GM20431 (cell line): ENCODE results near the gene CAMKK2.
"Not testable (repeated sequence)": the region's sequence is repeated elsewhere in the genome, so short reads cannot be mapped to it uniquely, and the experiment has no call there.

Source experiments
- in situ Hi-C: fragments of 300-500 bp; cut with MseI, MboI; formaldehyde crosslinking; loops from one replicate; pipeline ENCODE4 v1.15.0; 2020; ENCODE audit warnings: low sequenced_read_pairs; ENCODE audit not compliant: unreplicated experiment

The CAMKK2 gene

GRCh38 chr12:121296618-121297434 lies at the start of gene CAMKK2:
Gene CAMKK2 (minus strand): TSS chr12:121296709. CDS start chr12:121274526, 22,183 bp downstream.
- in situ Hi-C loops: no loop called here

- in situ Hi-C loops: loop anchor here (25.0 kb wide), 1 partner anchor 92 kb away; no protein-coding TSS in a partner anchor
Measured at GRCh38 chr12:121345151-121345815, 48.8 kb upstream of the CAMKK2 start.

- in situ Hi-C loops: loop anchor here (25.0 kb wide), 1 partner anchor 93 kb away; no protein-coding TSS in a partner anchor
Measured at GRCh38 chr12:121344506-121344905, 48.0 kb upstream of the CAMKK2 start.

GRCh38 chr12:121337416-121337815 lies 40.9 kb upstream of the CAMKK2 start:
- in situ Hi-C loops: loop anchor here (25.0 kb wide), 1 partner anchor 100 kb away; no protein-coding TSS in a partner anchor

GRCh38 chr12:121334513-121335343 lies 38.2 kb upstream of the CAMKK2 start:
- in situ Hi-C loops: loop anchor here (25.0 kb wide), 1 partner anchor 103 kb away; no protein-coding TSS in a partner anchor

- in situ Hi-C loops: loop anchor here (25.0 kb wide), 1 partner anchor 104 kb away; no protein-coding TSS in a partner anchor
Measured at GRCh38 chr12:121333747-121334146, 37.2 kb upstream of the CAMKK2 start.

- in situ Hi-C loops: loop anchor here (25.0 kb wide), 1 partner anchor 106 kb away; no protein-coding TSS in a partner anchor
Measured at GRCh38 chr12:121331248-121331647, 34.7 kb upstream of the CAMKK2 start.

GRCh38 chr12:121330692-121331091 lies 34.2 kb upstream of the CAMKK2 start:
- in situ Hi-C loops: loop anchor here (25.0 kb wide), 1 partner anchor 107 kb away; no protein-coding TSS in a partner anchor

- in situ Hi-C loops: loop anchor here (25.0 kb wide), 1 partner anchor 107 kb away; no protein-coding TSS in a partner anchor
Measured at GRCh38 chr12:121330195-121330594, 33.7 kb upstream of the CAMKK2 start.

- in situ Hi-C loops: loop anchor here (25.0 kb wide), 1 partner anchor 109 kb away; no protein-coding TSS in a partner anchor
Measured at GRCh38 chr12:121328620-121329019, 32.1 kb upstream of the CAMKK2 start.

- in situ Hi-C loops: loop anchor here (25.0 kb wide), 1 partner anchor 110 kb away; no protein-coding TSS in a partner anchor
Measured at GRCh38 chr12:121326996-121327674, 30.6 kb upstream of the CAMKK2 start.

GRCh38 chr12:121325922-121326396 lies 29.4 kb upstream of the CAMKK2 start:
- in situ Hi-C loops: loop anchor here (25.0 kb wide), 1 partner anchor 111 kb away; no protein-coding TSS in a partner anchor

- in situ Hi-C loops: no loop called here
Measured at GRCh38 chr12:121323908-121324307, 27.4 kb upstream of the CAMKK2 start.

- in situ Hi-C loops: no loop called here
Measured at GRCh38 chr12:121318121-121318520, 21.6 kb upstream of the CAMKK2 start.

GRCh38 chr12:121314431-121314830 lies 17.9 kb upstream of the CAMKK2 start:
- in situ Hi-C loops: no loop called here

GRCh38 chr12:121310231-121310630 lies 13.7 kb upstream of the CAMKK2 start:
- in situ Hi-C loops: not testable (repeated sequence)

GRCh38 chr12:121307397-121307796 lies 10.9 kb upstream of the CAMKK2 start:
- in situ Hi-C loops: not testable (repeated sequence)

GRCh38 chr12:121304306-121304705 lies 7.8 kb upstream of the CAMKK2 start:
- in situ Hi-C loops: no loop called here

- in situ Hi-C loops: no loop called here
Measured at GRCh38 chr12:121301876-121302275, 5.4 kb upstream of the CAMKK2 start.
